ENCODE measurements around the gene USP54.
"Not testable (repeated sequence)": the region's sequence is repeated elsewhere in the genome, so short reads cannot be mapped to it uniquely, and the experiment has no call there.

Gene USP54

DNA sequence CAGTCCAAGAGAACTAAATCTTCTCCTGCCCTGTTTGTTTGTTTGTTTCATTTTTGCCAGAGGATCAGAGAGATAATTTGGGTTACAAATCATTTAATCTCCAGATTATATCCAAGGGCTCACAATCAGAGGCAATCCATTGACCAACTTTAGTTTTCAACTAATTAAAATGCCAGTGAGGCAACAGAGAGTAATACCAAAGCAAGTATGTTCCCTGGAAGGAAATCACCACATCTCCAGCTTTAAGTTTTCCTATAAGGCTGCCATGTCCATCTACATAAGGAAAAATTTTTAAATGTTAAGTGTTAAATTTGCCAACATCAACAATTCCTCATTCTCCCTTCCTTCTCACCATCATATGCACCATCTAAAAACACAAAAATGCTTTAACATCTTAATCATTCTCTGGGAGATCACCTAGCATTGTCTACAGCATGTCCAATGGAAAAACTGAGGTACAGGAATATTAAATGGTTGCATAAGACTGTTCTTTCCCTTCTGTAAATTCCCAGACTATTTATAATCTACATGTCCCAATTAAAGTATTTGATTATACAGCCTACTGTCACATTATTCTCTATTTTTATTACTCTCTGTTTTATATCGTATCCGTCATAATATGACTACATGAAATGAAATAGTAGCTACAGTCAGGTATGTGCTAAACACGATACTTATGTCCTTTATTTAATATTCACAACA lies 14.1 kb downstream of the USP54 start:
- Mint-ChIP-seq H3K27me3 (no peaks in the 10 kb centered on the region), H3K4me3 (no peak overlapping the region), H3K9me3 (no peaks in the 10 kb centered on the region), H3K4me1 (peaks cover 7 to 22% of the 10 kb centered on the region in 2 donors), H3K27ac (peak overlapping the region; percentile 26), H3K36me3 (no peaks in the 10 kb centered on the region)
- DNase-seq (no peak), ATAC-seq (replicated peaks) (no peak)

DNA sequence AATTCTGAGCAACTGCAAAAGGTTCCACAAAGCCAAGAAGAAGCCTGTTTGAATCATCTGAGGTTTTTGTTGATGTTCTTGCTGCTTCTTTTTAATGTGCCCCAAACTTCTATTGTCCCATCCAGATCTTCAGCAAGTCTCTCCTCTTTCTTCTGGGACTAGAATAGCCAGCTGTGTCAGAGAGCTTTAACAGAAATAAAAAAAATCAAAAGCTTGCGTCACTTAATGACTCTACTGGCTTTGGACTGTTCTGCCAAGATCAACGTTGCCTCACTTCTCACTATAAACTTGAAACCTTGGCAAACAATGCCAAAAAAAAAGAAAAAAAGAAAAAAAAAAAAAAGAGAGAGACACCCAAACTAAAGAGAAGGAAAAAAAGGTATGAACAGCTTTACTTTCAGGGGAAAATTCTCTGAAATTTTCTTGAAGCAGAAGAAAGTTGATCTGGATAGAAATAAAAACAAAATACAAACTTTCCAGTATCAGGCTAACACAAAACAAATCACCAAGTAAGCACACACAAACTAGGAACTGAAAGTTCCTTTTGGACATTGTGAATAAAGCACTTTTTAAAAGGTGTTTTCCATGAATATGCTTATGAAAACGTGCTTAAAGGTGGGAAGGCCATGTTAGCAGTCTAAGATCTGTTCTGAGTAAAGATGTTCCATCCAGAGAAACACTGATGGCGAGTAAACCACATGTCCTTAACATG lies 14.8 kb downstream of the USP54 start:
- Mint-ChIP-seq H3K27ac (peak overlapping the region; percentile 26), H3K27me3 (no peaks in the 10 kb centered on the region), H3K9me3 (no peaks in the 10 kb centered on the region), H3K36me3 (no peaks in the 10 kb centered on the region), H3K4me1 (peaks cover 7 to 22% of the 10 kb centered on the region in 2 donors), H3K4me3 (no peak overlapping the region)
- DNase-seq (no peak), ATAC-seq (replicated peaks) (peak; percentile 67 to 78)

DNA sequence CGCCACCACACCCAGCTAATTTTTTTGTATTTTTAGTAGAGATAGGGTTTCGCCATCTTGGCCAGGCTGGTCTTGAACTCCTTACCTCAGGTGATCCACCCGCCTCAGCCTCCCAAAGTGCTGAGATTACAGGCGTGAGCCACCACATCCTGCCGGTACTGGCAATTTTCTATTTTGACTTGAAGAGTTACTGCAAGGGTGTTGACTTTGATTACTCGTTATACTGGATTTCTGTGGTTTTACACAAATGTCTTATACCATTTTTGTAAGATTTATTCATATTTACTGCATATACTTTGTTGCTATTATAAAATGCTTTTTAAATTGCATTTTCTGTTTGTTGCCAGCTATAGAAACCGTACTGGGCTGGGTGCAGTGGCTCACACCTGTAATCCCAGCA lies 24.1 kb downstream of the USP54 start:
- H3K9me3 Mint-ChIP-seq; ATAC-seq (replicated peaks); H3K27me3 Mint-ChIP-seq; H3K36me3 Mint-ChIP-seq; H3K27ac Mint-ChIP-seq; H3K4me3 Mint-ChIP-seq; H3K4me1 Mint-ChIP-seq; DNase-seq: not testable (repeated sequence)

DNA sequence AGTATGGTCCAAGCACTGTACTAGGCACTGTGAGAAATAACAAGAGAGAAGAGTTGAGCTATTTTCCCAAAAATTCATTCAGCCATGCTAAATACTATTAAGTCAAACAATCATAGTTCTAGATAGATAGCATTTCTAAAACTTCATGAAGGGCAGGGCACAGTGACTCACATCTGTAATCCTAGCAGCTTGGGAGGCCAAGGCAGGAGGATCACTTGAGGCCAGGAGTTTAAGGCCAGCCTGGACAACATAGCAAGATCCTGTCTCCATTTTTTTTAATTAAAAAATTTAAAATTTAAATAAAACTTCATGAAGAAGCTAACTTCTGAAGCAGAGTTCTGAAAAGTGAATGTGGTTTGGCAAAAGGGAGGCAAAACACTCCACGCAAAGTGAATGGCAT lies 29.9 kb downstream of the USP54 start:
- Mint-ChIP-seq H3K9me3 (no peaks in the 10 kb centered on the region), H3K4me3 (no peak overlapping the region), H3K27ac (no peak overlapping the region), H3K27me3 (no peaks in the 10 kb centered on the region), H3K4me1 (no peaks in the 10 kb centered on the region), H3K36me3 (peaks cover 1 to 3% of the 10 kb centered on the region in 2 donors)
- DNase-seq (no peak), ATAC-seq (replicated peaks) (no peak)

DNA sequence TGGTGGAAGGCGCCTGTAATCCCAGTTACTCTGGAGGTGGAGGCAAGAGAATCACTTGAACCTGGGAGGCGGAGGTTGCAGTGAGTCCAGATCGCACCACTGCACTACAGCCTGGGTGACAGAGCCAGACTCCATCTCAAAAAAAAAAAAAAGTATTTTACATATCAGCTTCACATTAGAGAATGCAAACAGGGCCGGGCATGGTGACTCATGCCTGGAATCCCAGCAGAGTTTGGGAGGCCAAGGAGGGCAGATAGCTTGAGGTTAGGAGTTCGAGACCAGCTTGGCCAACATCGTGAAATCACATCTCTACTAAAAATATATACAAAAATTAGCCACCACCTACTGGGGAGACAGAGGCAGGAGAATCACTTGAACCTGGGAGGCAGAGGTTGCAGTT lies 31.6 kb downstream of the USP54 start:
- Mint-ChIP-seq H3K4me1 (no peaks in the 10 kb centered on the region), H3K9me3 (no peaks in the 10 kb centered on the region), H3K27ac (no peak overlapping the region), H3K27me3 (no peaks in the 10 kb centered on the region), H3K4me3 (no peak overlapping the region), H3K36me3 (peaks cover 1 to 3% of the 10 kb centered on the region in 2 donors)
- DNase-seq: no peak
- ATAC-seq (replicated peaks): no peak

DNA sequence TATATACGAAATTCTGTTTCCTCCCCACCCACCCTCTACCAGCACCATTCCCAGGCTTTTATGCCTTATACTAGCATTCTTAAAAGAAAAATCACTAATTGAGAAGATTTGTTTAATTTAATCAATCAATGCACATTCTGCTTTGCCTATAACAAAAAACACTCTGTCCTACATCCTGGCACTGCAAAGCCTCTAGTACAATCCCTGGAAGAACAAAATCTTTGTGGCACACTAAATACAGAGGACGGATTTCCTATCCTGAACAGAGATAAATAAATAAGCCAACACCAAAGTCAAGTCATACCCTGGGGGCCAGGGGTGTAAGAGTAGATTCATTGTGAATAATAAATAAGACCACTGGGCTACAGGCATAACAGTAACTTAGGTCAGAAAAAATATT lies 34.3 kb downstream of the USP54 start:
- ATAC-seq (replicated peaks) (no peak), DNase-seq (no peak)
- H3K9me3 Mint-ChIP-seq: no peaks in the 10 kb centered on the region
- no peak overlapping the region for H3K27ac Mint-ChIP-seq
- no peak overlapping the region for H3K4me3 Mint-ChIP-seq
- no peaks in the 10 kb centered on the region for H3K27me3 Mint-ChIP-seq
- peaks cover 3 to 9% of the 10 kb centered on the region in 2 donors for H3K4me1 Mint-ChIP-seq
- H3K36me3 Mint-ChIP-seq: peaks cover 1 to 3% of the 10 kb centered on the region in 2 donors

DNA sequence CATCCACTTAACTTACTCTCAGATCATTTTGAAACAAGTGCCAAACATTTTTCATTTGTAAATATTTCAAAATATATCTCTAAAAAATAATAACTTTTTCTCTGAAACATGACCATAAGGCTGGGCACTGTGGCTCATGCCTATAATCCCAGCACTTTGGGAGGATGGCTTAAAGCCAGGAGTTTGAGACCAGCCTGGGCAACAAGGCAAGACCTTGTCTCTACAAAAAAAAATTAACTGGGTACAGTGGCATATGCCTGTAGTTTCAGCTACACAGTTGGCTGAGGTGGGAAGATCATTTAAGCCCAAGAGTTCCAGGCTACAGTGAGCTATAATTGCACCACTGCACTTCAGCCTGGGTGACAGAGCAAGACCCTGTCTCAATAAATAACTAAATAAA lies 36.4 kb downstream of the USP54 start:
- Mint-ChIP-seq H3K27me3 (no peaks in the 10 kb centered on the region), H3K4me3 (no peak overlapping the region), H3K4me1 (peaks cover 3 to 9% of the 10 kb centered on the region in 2 donors), H3K36me3 (no peaks in the 10 kb centered on the region), H3K27ac (no peak overlapping the region), H3K9me3 (no peaks in the 10 kb centered on the region)
- DNase-seq (no peak), ATAC-seq (replicated peaks) (no peak)

DNA sequence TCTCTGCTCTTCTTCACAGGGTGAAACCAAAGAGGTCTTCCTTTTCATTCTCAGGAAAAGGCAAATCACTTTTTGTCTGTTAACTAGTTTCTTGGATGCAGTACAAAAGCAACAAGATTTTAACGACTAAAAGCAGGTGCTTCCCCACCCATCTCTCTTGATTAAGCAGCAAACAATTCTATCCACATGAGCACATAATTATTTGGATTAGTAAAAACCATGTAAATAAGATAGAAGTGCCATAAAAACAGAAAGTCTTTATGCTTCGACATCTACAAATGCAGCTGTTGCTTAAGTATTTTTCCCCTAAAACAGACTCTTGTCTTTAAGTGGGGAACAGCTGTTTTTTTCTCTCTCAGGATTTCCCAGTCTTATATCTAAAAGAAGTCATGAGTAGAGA lies 37.4 kb downstream of the USP54 start:
- H3K27me3 Mint-ChIP-seq: no peaks in the 10 kb centered on the region
- no peak overlapping the region for H3K4me3 Mint-ChIP-seq

DNA sequence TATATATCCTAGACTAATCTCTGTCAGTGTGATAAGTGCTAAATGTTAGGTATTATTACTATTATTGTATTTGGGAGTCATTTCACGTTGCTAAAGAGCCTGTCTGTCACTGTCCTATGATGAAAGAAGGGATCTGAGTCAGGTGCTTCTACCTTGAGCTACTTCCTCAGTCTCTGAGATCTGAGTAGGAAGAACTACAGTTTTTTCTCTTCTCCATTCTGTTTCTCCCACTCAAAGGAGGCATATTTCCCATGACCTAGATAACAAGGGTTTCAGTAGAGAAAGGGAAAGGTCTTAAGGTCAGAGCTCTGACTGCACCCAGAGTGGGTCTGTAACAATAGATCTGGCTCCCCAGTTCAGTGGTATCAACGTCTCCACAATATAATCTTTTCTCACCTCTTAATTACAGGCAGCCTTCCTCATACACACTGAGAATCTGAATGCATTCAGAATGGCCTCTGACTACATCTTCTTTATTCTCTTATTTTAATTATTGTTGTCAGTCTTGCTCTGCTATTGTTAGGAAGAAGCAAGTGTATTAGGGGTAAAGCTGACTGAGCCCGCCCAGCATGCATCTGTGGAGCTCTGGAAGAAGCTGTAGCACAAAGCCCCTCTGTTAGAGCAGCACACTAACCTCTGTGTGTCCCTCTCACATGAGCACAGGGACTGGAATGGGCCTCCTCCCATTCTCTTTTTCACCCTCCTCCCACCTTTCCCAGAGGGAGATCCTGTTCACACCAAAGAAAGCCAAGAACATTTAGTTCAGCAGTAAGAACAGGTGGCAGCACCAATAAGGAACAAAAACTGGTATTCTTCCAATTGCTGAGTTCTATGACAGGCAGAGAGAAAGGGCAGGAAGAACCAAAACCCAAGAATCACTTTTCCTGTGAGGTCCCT lies 38.1 kb downstream of the USP54 start:
- Mint-ChIP-seq H3K27ac (no peak overlapping the region), H3K36me3 (no peaks in the 10 kb centered on the region), H3K4me1 (peaks cover 3 to 9% of the 10 kb centered on the region in 2 donors), H3K4me3 (no peak overlapping the region), H3K9me3 (no peaks in the 10 kb centered on the region), H3K27me3 (no peaks in the 10 kb centered on the region)
- no peak for DNase-seq
- ATAC-seq (replicated peaks): peak in 1 of 2 donors; percentile 31

More for the DNA sequence above, 37.4 kb downstream of the USP54 start:
- ATAC-seq (replicated peaks): no peak
- no peaks in the 10 kb centered on the region for H3K36me3 Mint-ChIP-seq
- no peak for DNase-seq
- no peak overlapping the region for H3K27ac Mint-ChIP-seq
- H3K4me1 Mint-ChIP-seq: peaks cover 3 to 9% of the 10 kb centered on the region in 2 donors
- H3K9me3 Mint-ChIP-seq: no peaks in the 10 kb centered on the region

DNA sequence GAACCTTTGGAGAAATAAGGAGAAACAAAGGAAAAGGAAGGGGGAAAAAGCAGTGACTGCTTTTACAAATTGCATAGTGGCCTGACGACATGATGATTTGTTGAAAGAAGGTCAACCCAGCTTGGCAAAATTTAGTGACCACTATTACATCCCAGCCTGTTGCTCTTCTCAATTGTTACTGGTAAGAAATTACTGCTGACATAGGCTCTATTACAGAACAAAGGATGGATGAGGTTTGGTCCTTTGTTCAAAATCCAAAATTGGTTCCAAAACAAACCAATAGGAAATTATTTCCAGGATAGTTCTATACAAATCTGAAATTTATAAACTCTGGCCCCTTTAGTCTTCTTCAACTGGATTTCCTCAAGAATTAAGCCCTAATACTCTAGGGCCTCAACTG lies 39.6 kb downstream of the USP54 start:
- Mint-ChIP-seq H3K27ac (no peak overlapping the region), H3K4me3 (no peak overlapping the region), H3K4me1 (peaks cover 3 to 9% of the 10 kb centered on the region in 2 donors), H3K36me3 (no peaks in the 10 kb centered on the region), H3K9me3 (no peaks in the 10 kb centered on the region), H3K27me3 (no peaks in the 10 kb centered on the region)
- DNase-seq (no peak), ATAC-seq (replicated peaks) (no peak)

DNA sequence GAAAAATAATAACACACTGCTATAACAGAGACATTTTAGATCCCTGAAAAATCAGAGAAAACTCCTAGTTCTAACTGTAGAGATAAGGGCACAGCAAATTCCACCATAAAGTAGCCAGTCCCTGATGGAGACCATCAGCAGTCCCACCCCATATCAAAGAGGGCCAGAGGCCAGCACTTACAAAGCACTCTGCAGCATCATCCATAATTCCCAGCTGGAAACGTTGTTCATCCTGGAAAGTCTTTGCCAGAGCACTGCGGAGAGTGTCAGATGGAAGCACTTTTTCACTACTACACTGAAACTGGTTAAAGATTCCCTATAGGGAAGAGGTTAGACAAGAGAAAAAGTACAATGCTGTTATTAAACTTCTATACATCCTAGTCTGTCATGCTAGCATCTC lies 45.8 kb downstream of the USP54 start:
- no peaks in the 10 kb centered on the region for H3K4me1 Mint-ChIP-seq

DNA sequence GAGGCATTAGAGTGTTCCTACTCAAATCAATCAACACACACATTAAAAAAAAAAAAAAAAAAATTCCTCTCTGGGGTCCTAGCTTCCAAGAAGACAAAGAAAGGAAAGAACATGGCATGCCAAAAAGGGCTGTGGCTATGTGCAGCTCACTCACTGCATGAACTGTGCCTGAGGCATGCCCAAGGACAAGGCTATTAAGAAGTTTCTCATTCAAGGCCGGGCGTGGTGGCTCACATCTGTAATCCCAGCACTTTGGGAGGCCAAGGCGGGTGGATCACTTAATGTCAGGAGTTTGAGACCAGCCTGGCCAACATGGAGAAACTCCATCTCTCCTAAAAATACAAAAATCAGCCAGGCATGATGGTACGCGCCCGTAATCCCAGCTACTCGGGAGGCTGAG lies 53.4 kb downstream of the USP54 start:
- H3K4me3 Mint-ChIP-seq: no peak overlapping the region
- no peaks in the 10 kb centered on the region for H3K9me3 Mint-ChIP-seq
- no peaks in the 10 kb centered on the region for H3K4me1 Mint-ChIP-seq
- no peak for DNase-seq
- peaks cover 4 to 21% of the 10 kb centered on the region in 2 donors for H3K36me3 Mint-ChIP-seq
- no peak overlapping the region for H3K27ac Mint-ChIP-seq
- ATAC-seq (replicated peaks): no peak
- no peaks in the 10 kb centered on the region for H3K27me3 Mint-ChIP-seq

More for the DNA sequence above, 45.8 kb downstream of the USP54 start:
- H3K27me3 Mint-ChIP-seq: no peaks in the 10 kb centered on the region
- DNase-seq (no peak), ATAC-seq (replicated peaks) (no peak)
- no peak overlapping the region for H3K27ac Mint-ChIP-seq
- H3K9me3 Mint-ChIP-seq: no peaks in the 10 kb centered on the region
- H3K4me3 Mint-ChIP-seq: no peak overlapping the region
- H3K36me3 Mint-ChIP-seq: peaks cover 5 to 8% of the 10 kb centered on the region in 2 donors

DNA sequence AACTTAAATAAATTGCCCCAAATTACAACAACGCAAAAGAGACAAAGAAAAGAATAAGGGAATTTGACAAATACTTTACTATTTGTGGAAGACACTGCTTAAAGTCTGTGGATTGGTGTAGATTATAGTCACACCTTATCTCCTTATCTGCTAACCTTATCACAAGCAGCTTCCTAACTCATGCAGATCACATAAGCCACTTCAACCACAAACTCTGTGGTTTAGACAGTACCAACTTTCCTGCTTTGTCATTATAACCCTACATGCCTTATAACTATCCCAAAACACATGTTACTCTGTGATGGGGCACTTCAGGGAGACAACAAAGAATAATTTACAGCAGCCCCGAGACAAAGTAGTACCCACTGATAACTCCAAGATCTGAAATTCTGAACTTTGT lies 53.9 kb downstream of the USP54 start:
- H3K4me3 Mint-ChIP-seq: no peak overlapping the region
- no peak for DNase-seq
- H3K36me3 Mint-ChIP-seq: peaks cover 3 to 21% of the 10 kb centered on the region in 2 donors
- no peaks in the 10 kb centered on the region for H3K27me3 Mint-ChIP-seq
- no peak overlapping the region for H3K27ac Mint-ChIP-seq
- ATAC-seq (replicated peaks): no peak
- H3K9me3 Mint-ChIP-seq: no peaks in the 10 kb centered on the region
- H3K4me1 Mint-ChIP-seq: no peaks in the 10 kb centered on the region

DNA sequence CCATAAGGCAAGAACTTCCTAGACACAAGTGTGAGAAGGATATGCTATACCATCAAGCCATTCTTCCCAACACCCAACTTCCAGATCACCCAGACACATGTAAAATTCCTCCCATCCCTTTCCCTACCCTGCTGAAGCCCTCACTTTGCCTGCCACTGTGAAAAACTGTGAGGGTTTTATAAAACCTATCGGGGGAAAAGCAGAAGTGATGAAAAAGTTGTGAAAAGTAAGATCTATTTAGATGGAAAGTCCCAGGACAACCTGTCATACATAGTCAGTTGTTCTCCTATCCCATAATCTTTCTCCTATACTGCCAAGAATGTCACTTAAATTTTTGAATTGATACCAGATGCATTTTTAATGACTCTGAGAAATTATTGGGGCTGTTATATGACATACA lies 56.3 kb downstream of the USP54 start:
- H3K36me3 Mint-ChIP-seq: peaks cover under 1 to 11% of the 10 kb centered on the region in 2 donors
- H3K27me3 Mint-ChIP-seq: no peaks in the 10 kb centered on the region
- no peak for ATAC-seq (replicated peaks)
- no peaks in the 10 kb centered on the region for H3K9me3 Mint-ChIP-seq
- H3K27ac Mint-ChIP-seq: no peak overlapping the region
- DNase-seq: no peak
- H3K4me3 Mint-ChIP-seq: no peak overlapping the region
- H3K4me1 Mint-ChIP-seq: no peaks in the 10 kb centered on the region
